PC-3 (cell line): Measurements from ENCODE around the gene RNF7. TPM values are rescaled to one million over a fixed set of nuclear protein-coding genes. Genes with fewer than 3 reads are reported as not detected.

Experiments used
- ATAC-seq: fragments of 200-7000 bp; cut with Tn5 transposase; 2 replicates; pipeline ENCODE4 v1.9.1; 2020; ENCODE audit warnings: mild to moderate bottlenecking, moderate library complexity
- BruUV-seq: library from RNA; stranded (reverse); fragments of 400-500 nt; replicated peaks from 2 replicates; lab custom pipeline; 2021; lab: Mats Ljungman, UMichigan
- CTCF ChIA-PET: fragments of 300-600 bp; sonication (Branson Sonifier 250); formaldehyde crosslinking; loops from one replicate; lab custom pipeline; 2022; ENCODE audit warnings: antibody characterized with exemption; lab: Charles Lee
- POLR2A ChIA-PET: fragments of 300-600 bp; sonication (Branson Sonifier 250); formaldehyde crosslinking; loops from one replicate; lab custom pipeline; 2022; ENCODE audit warnings: antibody characterized with exemption; ENCODE audit not compliant: unreplicated experiment; lab: Charles Lee
- DNase-seq: peaks from one replicate; pipeline ENCODE4 v3.0.0-alpha.2; 2015
- H2AFZ ChIP-seq: fragments of 300-600 bp; sonication (generic); 2 replicates; pipeline ENCODE4 v1.6.0; 2016; ENCODE audit warnings: antibody characterized with exemption, low read length
- H3F3A ChIP-seq: fragments of 300-600 bp; sonication (generic); one replicate; pipeline ENCODE4 v1.6.0; 2017; ENCODE audit warnings: antibody characterized with exemption, low read length, control low read depth, mild to moderate bottlenecking; ENCODE audit not compliant: unreplicated experiment
- H3K27ac ChIP-seq: fragments of 300-600 bp; sonication (generic); 2 replicates; pipeline ENCODE4 v1.5.1; 2016; ENCODE audit warnings: mild to moderate bottlenecking, low read length
- H3K27me3 ChIP-seq: fragments of 300-600 bp; sonication (generic); 2 replicates; pipeline ENCODE4 v1.6.1; 2016; ENCODE audit warnings: low read length, mixed read lengths
- H3K36me3 ChIP-seq: fragments of 300-600 bp; sonication (generic); 2 replicates; pipeline ENCODE4 v1.6.1; 2016; ENCODE audit warnings: low read depth, mixed run types, low read length, mixed read lengths
- H3K4me1 ChIP-seq: fragments of 300-600 bp; sonication (generic); 2 replicates; pipeline ENCODE4 v1.5.1; 2016; ENCODE audit warnings: low read length; ENCODE audit not compliant: insufficient read depth
- H3K4me2 ChIP-seq: fragments of 300-600 bp; sonication (generic); 2 replicates; pipeline ENCODE4 v1.6.0; 2016; ENCODE audit warnings: low read length
- H3K4me3 ChIP-seq: fragments of 300-600 bp; sonication (generic); 2 replicates; pipeline ENCODE4 v1.5.1; 2016; ENCODE audit warnings: mild to moderate bottlenecking, low read length, mixed read lengths
- H3K79me2 ChIP-seq: fragments of 300-600 bp; sonication (generic); 2 replicates; pipeline ENCODE4 v1.6.1; 2017; ENCODE audit warnings: low read length, mixed read lengths
- H3K9ac ChIP-seq: fragments of 300-600 bp; sonication (generic); 2 replicates; pipeline ENCODE4 v1.6.0; 2016; ENCODE audit warnings: mild to moderate bottlenecking, low read length
- H3K9me2 ChIP-seq: fragments of 300-600 bp; sonication (generic); replicated peaks from 2 replicates; pipeline ENCODE4 v1.6.1; 2016; ENCODE audit warnings: mixed run types, low read length, mixed read lengths
- H3K9me3 ChIP-seq: fragments of 300-600 bp; sonication (generic); 2 replicates; pipeline ENCODE4 v1.6.1; 2016; ENCODE audit warnings: low read length, mixed read lengths
- H4K20me1 ChIP-seq: fragments of 300-600 bp; sonication (generic); 2 replicates; pipeline ENCODE4 v1.6.1; 2016; ENCODE audit warnings: low read length, mixed read lengths
- CTCF ChIP-seq: fragments of 300-600 bp; sonication (generic); conservative IDR thresholded peaks from 2 replicates; pipeline ENCODE4 v1.5.1; 2017; ENCODE audit warnings: antibody characterized with exemption, low read depth, mild to moderate bottlenecking, low read length
- EZH2 ChIP-seq: fragments of 300-600 bp; sonication (generic); IDR thresholded peaks from one replicate; pipeline ENCODE4 v1.6.1; 2017; ENCODE audit warnings: antibody characterized with exemption, mild to moderate bottlenecking, low read length; ENCODE audit not compliant: unreplicated experiment
- EZH2phosphoT487 ChIP-seq: fragments of 300-600 bp; sonication (generic); IDR thresholded peaks from 2 replicates; pipeline ENCODE4 v1.6.1; 2018; ENCODE audit warnings: mild to moderate bottlenecking, antibody characterized with exemption, low read length, borderline replicate concordance
- intact Hi-C: fragments of 100-400 bp; cut with micrococcal nuclease; formaldehyde crosslinking; loops from 2 replicates; pipeline ENCODE4 v1.9.0; 2023
- total RNA-seq: library from RNA; depleted of rRNA; stranded (reverse); fragments of >200 nt; gene quantifications from 2 replicates; pipeline ENCODE4 v1.2.3, GENCODE V29; 2014

RNF7 gene
- total RNA-seq, 1 experiment from 2014 or later: 42.9 TPM

DNA sequence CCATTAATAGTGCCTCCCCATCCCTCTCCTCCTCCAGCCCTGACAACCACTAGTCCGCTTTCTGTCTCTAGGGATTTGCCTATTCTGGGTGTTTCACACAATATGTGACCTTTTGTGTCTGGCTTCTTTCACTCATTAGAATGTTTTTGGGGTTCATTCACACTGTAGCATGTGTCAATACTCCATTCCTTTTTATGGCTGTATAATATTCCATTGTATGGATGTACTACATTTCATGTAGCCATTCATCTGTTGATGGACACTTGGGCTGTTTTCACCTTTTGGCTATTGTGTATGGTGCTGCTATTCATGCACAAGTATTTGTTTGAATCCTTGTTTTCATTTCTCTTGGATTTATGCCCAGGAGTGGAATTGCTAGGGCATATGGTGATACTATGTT is 41.6 kb downstream of the RNF7 start:
- Histone ChIP-seq H3K27ac (no peak overlapping the region), H3K4me3 (no peak overlapping the region), H3K79me2 (no peaks in the 10 kb centered on the region), H3K9me2 (no peaks in the 10 kb centered on the region), H3K4me2 (no peak overlapping the region), H3K9me3 (no peaks in the 10 kb centered on the region), H3K36me3 (no peaks in the 10 kb centered on the region), H3K4me1 (no peaks in the 10 kb centered on the region), H4K20me1 (no peaks in the 10 kb centered on the region), H3K27me3 (no peaks in the 10 kb centered on the region), H2AFZ (no peak overlapping the region), H3F3A (no peaks in the 10 kb centered on the region), H3K9ac (no peak overlapping the region)
- ChIA-PET POLR2A (no interaction called here), CTCF (no interaction called here)
- intact Hi-C loops: no loop called here
- BruUV-seq: no TSS peak
- TF ChIP-seq EZH2phosphoT487: no peak
- TF ChIP-seq CTCF: no peak
- ATAC-seq (no peak), DNase-seq (no peak)

GRCh38 chr3:141782386-141782932 is 44.4 kb downstream of the RNF7 start:
- DNase-seq: peak; percentile 34
- ATAC-seq: peak; percentile 63
- H3K27ac ChIP-seq: no peak overlapping the region
- H3K4me1 ChIP-seq: no peaks in the 10 kb centered on the region
- no peak overlapping the region for H3K4me2 ChIP-seq
- H3K9ac ChIP-seq: no peak overlapping the region
- H3K9me3 ChIP-seq: no peaks in the 10 kb centered on the region
- no peaks in the 10 kb centered on the region for H3F3A ChIP-seq
- ChIA-PET CTCF (interaction anchor here (0.5 to 0.6 kb wide), 3 partner anchors 95 to 498 kb away, joined by 3 read pairs; no protein-coding TSS in a partner anchor), POLR2A (no interaction called here)
- H3K79me2 ChIP-seq: no peaks in the 10 kb centered on the region
- BruUV-seq: no TSS peak
- no peaks in the 10 kb centered on the region for H3K27me3 ChIP-seq
- H4K20me1 ChIP-seq: no peaks in the 10 kb centered on the region
- H3K4me3 ChIP-seq: no peak overlapping the region
- no peaks in the 10 kb centered on the region for H3K9me2 ChIP-seq
- intact Hi-C loops: loop anchor here (1.0 kb wide), 1 partner anchor 93 kb away; no protein-coding TSS in a partner anchor
- no peaks in the 10 kb centered on the region for H3K36me3 ChIP-seq
- no peak for TF ChIP-seq EZH2
- no peak for TF ChIP-seq EZH2phosphoT487
- peak; percentile 37 for TF ChIP-seq CTCF
- no peak overlapping the region for H2AFZ ChIP-seq

DNA sequence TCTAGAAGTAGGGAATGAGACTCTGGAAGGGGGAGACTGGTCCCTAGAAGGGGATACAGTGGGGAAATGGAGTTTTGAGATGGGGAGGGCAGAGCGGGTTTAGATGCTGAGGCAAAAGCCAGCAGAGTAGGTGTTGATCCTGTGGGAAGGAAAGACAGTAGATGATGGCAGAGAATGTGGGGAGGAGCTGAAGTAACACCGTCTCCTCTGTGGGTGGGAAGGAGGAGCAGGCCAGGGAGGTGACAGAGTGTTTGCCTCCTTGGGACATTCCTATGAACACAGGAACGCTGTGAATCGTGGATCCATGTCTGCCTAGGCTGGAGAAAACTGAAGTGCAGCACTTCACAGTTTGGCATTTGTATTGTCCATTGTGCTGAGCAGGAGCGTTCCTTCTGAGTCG is 45.5 kb downstream of the RNF7 start:
- H2AFZ ChIP-seq: no peak overlapping the region
- ChIA-PET POLR2A (no interaction called here), CTCF (no interaction called here)
- no peak overlapping the region for H3K4me3 ChIP-seq
- no peak overlapping the region for H3K9ac ChIP-seq
- ATAC-seq (no peak), DNase-seq (no peak)
- H3K4me1 ChIP-seq: no peaks in the 10 kb centered on the region
- no peaks in the 10 kb centered on the region for H3K36me3 ChIP-seq
- TF ChIP-seq CTCF (no peak), EZH2phosphoT487 (no peak), EZH2 (no peak)
- H3K9me3 ChIP-seq: no peaks in the 10 kb centered on the region
- no peaks in the 10 kb centered on the region for H3F3A ChIP-seq
- BruUV-seq: no TSS peak
- H3K27me3 ChIP-seq: no peaks in the 10 kb centered on the region
- H3K27ac ChIP-seq: no peak overlapping the region
- H3K4me2 ChIP-seq: no peak overlapping the region
- H4K20me1 ChIP-seq: no peaks in the 10 kb centered on the region
- no peaks in the 10 kb centered on the region for H3K9me2 ChIP-seq
- intact Hi-C loops: no loop called here
- no peaks in the 10 kb centered on the region for H3K79me2 ChIP-seq
